ENCODE data around the gene HSF5.

The HSF5 gene

DNA sequence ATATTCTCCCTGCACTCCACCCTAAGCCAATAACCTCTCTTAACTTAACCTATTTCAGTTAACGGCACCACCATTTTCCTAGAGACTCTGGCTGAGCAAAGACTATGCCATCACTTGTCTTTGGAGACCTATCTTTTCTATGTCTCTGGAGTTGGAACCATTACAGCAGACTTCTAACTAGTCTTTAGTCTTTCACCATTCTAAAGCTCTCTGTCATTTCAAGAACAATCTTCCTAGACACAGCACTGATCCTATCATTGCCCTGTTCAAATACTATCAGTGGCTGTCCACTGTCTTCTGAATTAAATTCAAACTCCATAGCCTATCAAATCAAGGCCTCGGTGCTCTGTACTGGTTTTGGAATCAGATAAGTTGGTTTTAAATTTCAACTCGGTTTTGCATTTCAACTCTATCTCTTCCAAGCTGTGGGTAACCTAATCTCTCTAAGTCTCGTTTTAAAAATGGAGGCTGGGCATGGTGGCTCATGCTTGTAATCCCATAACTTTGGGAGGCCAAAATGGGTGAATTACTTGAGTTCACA is 102.8 kb downstream of the HSF5 start:
- DNase-seq (ENCODE audit: low spot score), result no peak

- no peak for DNase-seq (ENCODE audit: low spot score)
These were observed 103.3 kb downstream of the HSF5 start for GRCh38 chr17:58384897-58385296.

- DNase-seq (ENCODE audit: low spot score), result no peak
These were observed 104.2 kb downstream of the HSF5 start for GRCh38 chr17:58383892-58384462.

- DNase-seq (ENCODE audit: low spot score), result no peak
These were observed 105.4 kb downstream of the HSF5 start for GRCh38 chr17:58382872-58383242.

DNA sequence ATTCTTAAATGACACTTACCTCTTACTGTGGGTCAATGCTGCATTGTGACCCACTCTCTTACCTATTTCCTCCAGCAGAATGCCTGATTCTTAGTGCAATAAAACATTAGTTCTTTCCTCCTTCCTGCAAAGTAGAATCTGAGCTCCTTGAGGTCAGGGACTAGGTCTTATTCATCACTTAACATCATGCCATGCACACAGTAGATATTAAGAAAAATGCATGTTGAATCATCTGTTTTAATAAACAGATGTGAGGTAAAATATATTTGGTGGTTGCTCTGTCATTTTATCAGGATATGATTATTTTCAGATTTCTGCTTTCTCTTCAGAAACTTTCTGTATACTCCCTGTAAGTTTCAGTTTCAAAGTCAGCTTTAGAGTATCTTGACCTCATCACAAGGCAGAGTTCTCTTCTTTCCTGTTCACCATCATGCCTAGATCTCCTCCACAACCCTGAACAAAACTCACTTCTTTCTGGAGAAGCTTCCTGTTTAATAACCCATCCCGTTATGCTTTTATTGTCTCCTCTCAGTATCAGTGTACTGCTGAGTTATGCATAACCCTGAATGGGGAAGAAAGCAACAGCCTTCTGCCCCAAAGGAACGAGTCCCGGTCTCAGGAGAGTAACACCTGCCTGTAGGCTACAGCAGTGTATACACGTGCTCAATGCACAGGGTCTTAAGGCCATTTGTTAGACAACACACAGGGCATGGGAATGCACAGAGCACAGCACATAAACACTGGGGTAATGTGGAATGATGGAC is 105.9 kb downstream of the HSF5 start:
- DNase-seq (ENCODE audit: low spot score), result no peak

GRCh38 chr17:58381124-58382035 is 106.8 kb downstream of the HSF5 start:
- DNase-seq (ENCODE audit: low spot score), result no peak

- no peak for DNase-seq (ENCODE audit: low spot score)
These were observed 107.7 kb downstream of the HSF5 start for GRCh38 chr17:58380207-58381123.

- DNase-seq (ENCODE audit: low spot score), result no peak
These were observed 108.7 kb downstream of the HSF5 start for GRCh38 chr17:58379511-58379824.

GRCh38 chr17:58378733-58379510 is 109.3 kb downstream of the HSF5 start:
- no peak for DNase-seq (ENCODE audit: low spot score)

DNA sequence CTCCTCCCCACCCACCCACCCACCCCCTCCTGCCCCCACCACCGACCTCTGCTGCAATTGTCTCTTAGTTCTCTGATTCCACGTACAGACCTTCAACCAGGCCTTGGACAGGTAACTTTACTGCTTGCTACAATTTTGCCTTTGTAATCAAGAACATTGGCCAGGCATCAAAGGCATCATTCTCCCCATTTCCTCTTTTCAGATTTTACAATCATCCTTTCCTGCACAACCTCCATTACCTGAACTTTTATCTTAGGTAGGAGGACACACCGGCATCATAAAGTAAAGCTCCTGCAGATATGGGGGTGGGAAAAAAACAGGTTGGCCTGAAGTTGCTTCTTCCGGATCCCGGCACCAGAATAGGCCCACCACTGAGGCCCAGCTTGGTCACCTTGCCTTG is 110.5 kb downstream of the HSF5 start:
- DNase-seq (ENCODE audit: low spot score), result no peak

DNA sequence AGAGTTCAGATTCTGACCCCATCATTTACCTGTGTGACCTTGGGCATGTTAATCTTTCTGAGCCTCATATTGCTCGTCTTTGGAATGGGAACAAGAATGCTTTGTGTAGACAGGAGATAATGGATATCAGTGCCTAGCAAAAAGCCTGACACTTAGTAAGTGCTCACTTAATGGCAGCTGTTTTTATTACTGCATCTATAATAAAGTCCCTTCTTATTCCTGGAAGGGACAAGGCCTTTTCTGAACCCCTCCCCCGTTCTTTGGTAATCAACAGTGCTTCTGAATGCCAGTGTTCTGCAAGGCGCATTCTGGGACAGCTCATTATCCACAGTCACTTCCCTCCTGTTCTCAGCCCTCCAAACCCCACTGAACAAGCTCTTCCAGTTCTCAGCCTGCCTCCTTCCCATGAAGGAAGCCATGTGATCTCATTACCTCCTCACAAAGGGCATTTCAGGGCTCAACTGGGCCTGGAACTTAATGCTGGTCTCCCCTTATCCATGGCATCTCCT is 111.1 kb downstream of the HSF5 start:
- no peak for DNase-seq (ENCODE audit: low spot score)

DNA sequence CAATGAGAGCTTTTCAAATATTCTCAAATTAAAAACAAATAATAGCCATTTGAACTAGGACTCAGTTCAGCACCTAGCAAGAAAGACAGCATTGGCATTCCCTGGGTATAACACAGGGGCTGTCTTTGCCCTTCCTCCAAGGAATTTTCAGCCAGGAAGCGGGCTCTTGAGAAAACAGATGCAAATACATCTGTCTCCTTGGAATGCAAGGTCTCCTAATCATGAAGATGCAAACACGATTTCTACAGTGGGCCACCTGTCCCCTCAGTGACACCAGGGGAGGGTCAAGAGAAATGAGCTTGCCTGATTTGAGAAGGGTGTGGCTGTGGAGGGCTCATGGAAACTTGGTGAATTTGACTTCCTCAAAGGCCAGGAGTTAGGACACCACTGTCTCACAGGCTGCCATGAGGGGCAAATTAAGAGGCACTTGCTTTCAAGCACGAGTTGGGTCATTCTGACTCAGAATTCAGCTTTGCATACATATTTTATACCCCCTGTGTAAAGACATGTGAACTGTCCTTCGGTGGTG is 111.7 kb downstream of the HSF5 start:
- no peak for DNase-seq (ENCODE audit: low spot score)

DNA sequence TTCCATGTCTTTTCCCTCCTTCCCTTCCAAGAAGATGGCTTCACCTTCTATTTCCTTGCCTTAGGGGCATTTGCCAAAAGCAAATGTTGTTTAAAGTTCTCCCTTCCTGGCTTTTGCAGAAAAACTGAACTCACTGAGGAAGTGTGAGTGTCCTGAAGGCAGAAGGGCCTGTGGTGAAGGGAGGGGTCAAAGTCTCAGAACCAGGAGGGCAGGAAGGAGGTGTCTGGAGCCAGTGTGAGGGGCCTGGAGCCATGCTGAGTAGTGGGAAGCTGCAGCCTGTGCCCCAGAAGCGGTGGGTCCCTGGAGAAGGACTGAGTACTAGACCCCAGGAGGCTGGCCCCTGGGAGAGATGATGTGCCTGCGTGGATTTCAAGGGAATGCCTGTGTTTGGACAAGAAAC is 112.4 kb downstream of the HSF5 start:
- DNase-seq (ENCODE audit: low spot score), result no peak

- DNase-seq (ENCODE audit: low spot score), result no peak
These were observed 113.0 kb downstream of the HSF5 start for GRCh38 chr17:58375256-58375655.

- no peak for DNase-seq (ENCODE audit: low spot score)
These were observed 114.3 kb downstream of the HSF5 start for GRCh38 chr17:58373923-58374322.

DNA sequence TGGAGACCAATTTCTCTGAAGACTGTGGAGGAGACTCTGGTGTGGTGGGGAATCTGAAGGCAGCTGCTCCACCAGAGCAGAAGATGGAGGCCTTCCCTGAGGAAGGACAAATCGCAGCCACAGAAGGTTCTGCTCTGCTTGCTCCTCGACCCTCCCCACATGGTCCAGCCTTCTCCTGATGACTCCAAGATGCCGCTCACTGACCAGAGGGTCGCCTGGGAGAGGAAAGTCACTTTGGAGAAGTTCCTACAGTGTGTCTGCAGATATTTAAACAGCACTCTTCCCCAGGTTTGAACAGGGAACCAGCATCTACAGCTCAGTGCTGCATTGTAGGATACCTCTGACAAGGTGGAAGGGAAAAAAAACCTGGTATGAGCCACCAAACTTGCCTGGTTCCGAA is 115.2 kb downstream of the HSF5 start:
- no peak for DNase-seq (ENCODE audit: low spot score)

GRCh38 chr17:58371300-58371950 is 116.8 kb downstream of the HSF5 start:
- DNase-seq (ENCODE audit: low spot score), result no peak

GRCh38 chr17:58370716-58371115 is 117.5 kb downstream of the HSF5 start:
- no peak for DNase-seq (ENCODE audit: low spot score)

- DNase-seq (ENCODE audit: low spot score), result no peak
These were observed 117.9 kb downstream of the HSF5 start for GRCh38 chr17:58370309-58370708.

Data from germinal center (tissue), 1 donor.